Erythroblast (primary cell): ENCODE data around the gene SIAH3.

ENCODE experiments used
- GATA1 ChIP-seq: IDR thresholded peaks from 2 replicates; pipeline ENCODE4 v1.6.1; 2011; ENCODE audit warnings: low read depth, mild to moderate bottlenecking, control low read depth, low read length, moderate library complexity
- POLR2A ChIP-seq: IDR thresholded peaks from 2 replicates; pipeline ENCODE4 v1.6.1; 2011; ENCODE audit warnings: mild to moderate bottlenecking, low read length

DNA sequence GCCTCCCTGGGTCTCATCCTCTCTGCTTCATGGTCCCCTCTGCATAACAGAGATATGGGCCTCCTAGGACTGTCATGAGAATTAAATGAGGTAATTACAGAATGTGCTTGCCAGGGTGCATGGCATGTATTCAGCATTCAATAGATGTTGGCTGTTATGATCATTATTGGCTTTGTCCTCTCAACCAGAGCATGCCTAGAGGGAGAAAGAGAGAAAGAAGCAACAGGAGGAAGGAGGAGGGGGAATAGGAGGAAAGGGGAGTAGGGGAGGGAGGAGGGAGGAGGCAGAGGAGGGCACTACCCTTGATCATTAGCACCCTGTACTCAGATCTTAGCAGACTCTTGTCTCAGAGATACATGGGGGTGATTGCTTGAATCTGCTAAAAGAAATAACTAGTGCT lies 41.0 kb upstream of the SIAH3 start:
- TF ChIP-seq POLR2A (no peak), GATA1 (no peak)
